Karpas-422 (cell line): Measurements from ENCODE around the gene RUFY4. TPM values are rescaled to one million over a fixed set of nuclear protein-coding genes. Genes with fewer than 3 reads are reported as not detected.
"Not testable (repeated sequence)": the region's sequence is repeated elsewhere in the genome, so short reads cannot be mapped to it uniquely, and the experiment has no call there.

Source experiments
- DNase-seq: peaks from one replicate; pipeline ENCODE4 v3.0.0-alpha.2; 2015
- H2AFZ ChIP-seq: fragments of 200-600 bp; sonication (generic); 2 replicates; pipeline ENCODE4 v1.6.1; 2014; ENCODE audit warnings: antibody characterized with exemption, low read length, mixed read lengths
- H3K27ac ChIP-seq: fragments of 200-600 bp; sonication (generic); 2 replicates; pipeline ENCODE4 v1.5.1; 2014; ENCODE audit warnings: mild to moderate bottlenecking, low read length, moderate library complexity
- H3K27me3 ChIP-seq: fragments of 200-600 bp; sonication (generic); 2 replicates; pipeline ENCODE4 v1.6.1; 2014; ENCODE audit warnings: low read length, mixed read lengths
- H3K36me3 ChIP-seq: fragments of 200-600 bp; sonication (generic); 2 replicates; pipeline ENCODE4 v1.6.1; 2014; ENCODE audit warnings: low read length, mixed read lengths; ENCODE audit not compliant: insufficient read depth
- H3K4me1 ChIP-seq: fragments of 200-600 bp; sonication (generic); 2 replicates; pipeline ENCODE4 v1.6.1; 2014; ENCODE audit warnings: mild to moderate bottlenecking, low read length, mixed read lengths
- H3K4me2 ChIP-seq: fragments of 200-600 bp; sonication (generic); 2 replicates; pipeline ENCODE4 v1.6.1; 2014; ENCODE audit warnings: low read length, low read depth, mild to moderate bottlenecking; ENCODE audit not compliant: poor library complexity, severe bottlenecking
- H3K4me3 ChIP-seq: fragments of 200-600 bp; sonication (generic); 2 replicates; pipeline ENCODE4 v1.5.1; 2014; ENCODE audit warnings: mild to moderate bottlenecking, antibody characterized with exemption, low read length, mixed read lengths
- H3K79me2 ChIP-seq: fragments of 200-600 bp; sonication (generic); 2 replicates; pipeline ENCODE4 v1.6.1; 2014; ENCODE audit warnings: mild to moderate bottlenecking, low read length, mixed read lengths
- H3K9ac ChIP-seq: fragments of 200-600 bp; sonication (generic); 2 replicates; pipeline ENCODE4 v1.6.0; 2014; ENCODE audit warnings: low read length
- H3K9me2 ChIP-seq: fragments of 200-600 bp; sonication (generic), shearing (Covaris generic); replicated peaks from 2 replicates; pipeline ENCODE4 v1.6.0; 2014; ENCODE audit warnings: mild to moderate bottlenecking, low read length, moderate library complexity; ENCODE audit not compliant: insufficient read depth
- H3K9me3 ChIP-seq: fragments of 300-700, 200-600 bp; sonication (generic); 2 replicates; pipeline ENCODE4 v1.6.1; 2014; ENCODE audit warnings: low read length, mixed read lengths
- H4K20me1 ChIP-seq: fragments of 200-600 bp; sonication (generic); 2 replicates; pipeline ENCODE4 v1.6.1; 2014; ENCODE audit warnings: mild to moderate bottlenecking, antibody characterized with exemption, low read length, low read depth; ENCODE audit not compliant: insufficient read depth
- total RNA-seq: library from RNA; depleted of rRNA; stranded (reverse); fragments of >200 nt; shearing (Covaris generic); gene quantifications from 2 replicates; pipeline ENCODE4 v1.2.3, GENCODE V29; 2014; ENCODE audit warnings: low replicate concordance; rRNA removed

Gene RUFY4
- total RNA-seq: 0.11 TPM in 1 of 2 replicates, not detected in the other

GRCh38 chr2:218068721-218069334 is at the start of gene RUFY4:
Gene RUFY4 (plus strand): TSS chr2:218069253. CDS start chr2:218070606, 1,353 bp downstream.
- not testable (repeated sequence) for H3K79me2 ChIP-seq, H3K4me1 ChIP-seq, H4K20me1 ChIP-seq, H3K4me3 ChIP-seq, H3K9me2 ChIP-seq, H3K36me3 ChIP-seq, H2AFZ ChIP-seq, H3K9me3 ChIP-seq, H3K27me3 ChIP-seq, H3K9ac ChIP-seq, H3K27ac ChIP-seq
- peak within 1 kb of the TSS; percentile 15 for H3K4me2 ChIP-seq
- peak; percentile 89 for DNase-seq

DNA sequence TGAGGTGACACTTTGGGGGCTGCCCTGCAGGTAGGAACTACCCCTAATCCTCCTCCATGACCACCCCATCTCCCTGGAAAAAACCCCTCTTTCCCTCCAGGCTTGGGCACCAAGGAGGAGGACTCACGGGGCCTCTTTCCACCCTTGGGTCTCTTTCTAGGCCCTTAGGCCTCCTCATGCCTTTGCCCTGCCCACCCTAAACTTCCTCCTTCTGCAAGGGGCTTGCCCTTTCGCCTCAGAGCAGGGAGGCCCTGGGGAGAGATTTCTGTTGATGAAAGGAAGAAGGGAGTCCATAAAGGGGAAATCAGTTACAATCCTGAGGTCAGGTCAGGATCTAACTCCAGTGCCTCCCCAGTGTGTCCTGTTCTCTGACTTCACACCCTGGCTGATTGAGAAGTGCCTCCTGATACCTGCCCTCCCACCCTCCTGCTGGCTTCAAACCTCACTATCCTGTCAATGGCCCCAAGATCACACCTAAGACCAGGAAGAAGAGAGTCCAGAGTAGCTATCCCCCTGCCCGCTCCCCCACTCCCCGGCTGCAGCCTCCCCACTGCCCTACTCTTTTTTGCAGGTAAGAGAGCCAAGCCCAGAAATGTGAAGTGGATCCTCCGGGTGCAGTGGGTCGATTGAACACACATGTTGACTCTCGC is 49.5 kb upstream of the RUFY4 start:
- no peaks in the 10 kb centered on the region for H3K9me3 ChIP-seq
- H2AFZ ChIP-seq: no peak overlapping the region
- H3K4me2 ChIP-seq: peak overlapping the region; percentile 26
- peaks cover 14% of the 10 kb centered on the region for H3K4me1 ChIP-seq
- no peak for DNase-seq
- no peaks in the 10 kb centered on the region for H3K9me2 ChIP-seq
- H3K27me3 ChIP-seq: no peaks in the 10 kb centered on the region
- no peak overlapping the region for H3K4me3 ChIP-seq
- H3K36me3 ChIP-seq: no peaks in the 10 kb centered on the region
- H3K79me2 ChIP-seq: no peaks in the 10 kb centered on the region
- H3K9ac ChIP-seq: no peak overlapping the region
- no peaks in the 10 kb centered on the region for H4K20me1 ChIP-seq
- no peak overlapping the region for H3K27ac ChIP-seq

DNA sequence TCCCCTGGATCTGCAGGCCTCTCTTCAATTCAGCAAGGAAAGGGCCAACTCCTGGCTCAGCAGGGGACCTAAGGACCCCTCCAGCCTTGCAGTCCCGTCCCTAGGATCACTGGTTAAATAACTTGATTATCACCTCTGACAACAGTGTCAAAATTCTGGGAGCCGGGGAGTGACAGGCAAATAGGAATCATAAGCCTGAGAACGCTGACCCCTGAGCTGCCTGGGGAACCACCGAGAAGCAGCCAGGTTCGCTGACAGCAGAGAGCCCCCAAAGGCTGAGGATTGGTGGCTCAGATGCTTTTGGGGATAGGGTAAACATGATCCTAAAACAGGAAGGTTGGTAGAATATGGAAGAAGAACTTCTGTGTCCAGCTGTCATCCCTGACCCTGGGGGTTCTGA is 48.8 kb upstream of the RUFY4 start:
- no peaks in the 10 kb centered on the region for H3K79me2 ChIP-seq
- H3K36me3 ChIP-seq: no peaks in the 10 kb centered on the region
- H3K4me2 ChIP-seq: peak overlapping the region; percentile 26
- H2AFZ ChIP-seq: no peak overlapping the region
- no peak overlapping the region for H3K9ac ChIP-seq
- no peak for DNase-seq
- no peak overlapping the region for H3K4me3 ChIP-seq
- H3K27ac ChIP-seq: no peak overlapping the region
- peaks cover 14% of the 10 kb centered on the region for H3K4me1 ChIP-seq
- no peaks in the 10 kb centered on the region for H3K9me2 ChIP-seq
- H3K27me3 ChIP-seq: no peaks in the 10 kb centered on the region
- no peaks in the 10 kb centered on the region for H3K9me3 ChIP-seq
- no peaks in the 10 kb centered on the region for H4K20me1 ChIP-seq

- DNase-seq: no peak
- H3K9me3 ChIP-seq: no peaks in the 10 kb centered on the region
- no peak overlapping the region for H2AFZ ChIP-seq
- no peak overlapping the region for H3K4me2 ChIP-seq
- no peak overlapping the region for H3K9ac ChIP-seq
- H3K9me2 ChIP-seq: no peaks in the 10 kb centered on the region
- H3K27ac ChIP-seq: no peak overlapping the region
- H3K27me3 ChIP-seq: no peaks in the 10 kb centered on the region
- no peaks in the 10 kb centered on the region for H3K79me2 ChIP-seq
- H3K4me3 ChIP-seq: no peak overlapping the region
- H3K4me1 ChIP-seq: peaks cover 14% of the 10 kb centered on the region
- no peaks in the 10 kb centered on the region for H4K20me1 ChIP-seq
- H3K36me3 ChIP-seq: no peaks in the 10 kb centered on the region
Observed at GRCh38 chr2:218020966-218021535, 48.0 kb upstream of the RUFY4 start.

DNA sequence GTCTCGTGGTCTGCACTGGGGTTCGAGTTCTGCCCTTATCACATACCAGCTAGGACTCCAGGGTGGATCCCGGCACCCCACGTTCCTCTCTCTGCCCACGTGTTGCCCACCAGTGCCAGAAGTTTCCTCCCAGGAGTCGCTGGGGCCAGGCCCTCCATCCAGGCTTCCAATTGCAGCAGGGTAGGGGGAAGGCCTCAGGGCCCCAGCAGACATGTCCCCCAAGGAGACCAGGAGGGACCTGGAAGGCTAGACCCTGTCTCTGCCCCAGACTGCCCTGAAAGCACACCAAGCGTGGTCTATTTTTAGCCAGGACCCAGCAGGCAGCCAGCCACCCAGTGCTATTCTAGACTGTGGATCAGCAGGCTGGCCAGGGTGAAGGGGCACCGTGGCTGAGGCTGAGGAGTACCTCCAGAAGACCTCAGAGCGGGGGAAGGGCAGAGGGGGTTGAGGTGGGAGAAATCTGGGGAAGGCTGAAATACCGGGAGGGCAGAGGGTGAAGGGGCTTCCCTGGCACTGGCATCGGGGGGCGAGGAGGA is 47.4 kb upstream of the RUFY4 start:
- H3K9me3 ChIP-seq: no peaks in the 10 kb centered on the region
- no peaks in the 10 kb centered on the region for H3K9me2 ChIP-seq
- no peaks in the 10 kb centered on the region for H3K79me2 ChIP-seq
- H4K20me1 ChIP-seq: no peaks in the 10 kb centered on the region
- H3K4me1 ChIP-seq: peaks cover 14% of the 10 kb centered on the region
- H3K27ac ChIP-seq: no peak overlapping the region
- no peak for DNase-seq
- no peaks in the 10 kb centered on the region for H3K27me3 ChIP-seq
- H3K36me3 ChIP-seq: no peaks in the 10 kb centered on the region
- H3K4me3 ChIP-seq: no peak overlapping the region
- H3K9ac ChIP-seq: no peak overlapping the region
- H3K4me2 ChIP-seq: no peak overlapping the region
- H2AFZ ChIP-seq: no peak overlapping the region

- Histone ChIP-seq H3K9me3 (no peaks in the 10 kb centered on the region), H3K4me3 (no peak overlapping the region), H3K9ac (no peak overlapping the region), H3K36me3 (no peaks in the 10 kb centered on the region), H2AFZ (no peak overlapping the region), H4K20me1 (no peaks in the 10 kb centered on the region), H3K27ac (no peak overlapping the region), H3K79me2 (no peaks in the 10 kb centered on the region), H3K4me1 (peaks cover 14% of the 10 kb centered on the region), H3K9me2 (no peaks in the 10 kb centered on the region), H3K27me3 (no peaks in the 10 kb centered on the region), H3K4me2 (no peak overlapping the region)
- no peak for DNase-seq
Observed at GRCh38 chr2:218022131-218022850, 46.8 kb upstream of the RUFY4 start.

DNA sequence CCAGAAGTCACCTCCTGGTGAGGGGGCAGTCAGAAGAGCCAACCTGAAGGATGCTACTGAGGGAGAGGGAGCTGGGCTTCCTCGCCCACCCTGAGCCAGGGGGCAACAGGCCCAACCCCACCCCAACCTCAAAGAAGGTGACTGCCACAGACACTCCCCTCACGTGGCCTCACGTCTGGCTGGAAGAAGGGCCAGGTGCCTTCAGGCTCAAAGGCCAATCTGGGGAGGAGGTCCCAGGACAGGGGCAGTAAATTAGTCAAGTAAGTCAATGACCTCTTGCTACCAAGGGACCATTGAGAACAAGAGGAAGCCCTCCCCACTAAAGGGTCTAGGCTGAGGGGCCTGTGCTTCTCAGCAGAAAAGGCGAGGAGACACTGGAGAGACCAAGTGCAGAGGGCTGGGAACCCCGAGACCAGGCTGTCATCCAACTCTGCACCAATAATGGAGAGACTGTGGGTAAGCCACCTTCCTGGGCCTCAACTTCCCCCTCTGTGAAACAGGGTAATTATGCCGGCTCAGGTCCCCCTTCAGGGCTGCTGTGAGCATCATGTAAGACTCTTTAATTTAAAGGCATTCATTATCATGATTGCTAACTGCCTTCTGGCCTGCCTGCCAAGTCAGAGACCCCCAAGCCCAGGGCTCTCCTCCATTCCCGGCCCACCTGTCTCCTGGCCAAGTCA is 46.1 kb upstream of the RUFY4 start:
- Histone ChIP-seq H3K4me1 (peaks cover 14% of the 10 kb centered on the region), H3K36me3 (no peaks in the 10 kb centered on the region), H4K20me1 (no peaks in the 10 kb centered on the region), H3K9me2 (no peaks in the 10 kb centered on the region), H2AFZ (no peak overlapping the region), H3K4me2 (no peak overlapping the region), H3K9me3 (no peaks in the 10 kb centered on the region), H3K79me2 (no peaks in the 10 kb centered on the region), H3K4me3 (no peak overlapping the region), H3K27ac (no peak overlapping the region), H3K9ac (no peak overlapping the region), H3K27me3 (no peaks in the 10 kb centered on the region)
- no peak for DNase-seq
